Right lobe of liver (tissue), 4 donors: ENCODE results near the gene THOC7.

Experiments used
- CTCF ChIP-seq, 4 donors: fragments of 200-600 bp in 3 of 4; fragments of 450-650 bp in 1 of 4; IDR thresholded peaks; one replicate each; pipeline versions ENCODE4 v1.5.1 to v1.8.0; 2016 to 2022; ENCODE audit warnings: antibody characterized with exemption in 4 of 4, mild to moderate bottlenecking in 2 of 4
- POLR2A ChIP-seq: fragments of 450-650 bp; IDR thresholded peaks from one replicate; pipeline ENCODE4 v1.6.1; 2017; ENCODE audit warnings: antibody characterized with exemption, mild to moderate bottlenecking
- donor health status: DM: no; HTN: no; CAD: no.
- donor health status: DM: no; HTN: no; CAD: no.
- donor health status: DM: no; HTN: yes; CAD: no.

- TF ChIP-seq POLR2A (no peak), CTCF (IDR thresholded peaks at IDR 0.05) (no peak)
These were observed 12.3 kb downstream of the THOC7 start for GRCh38 chr3:63851287-63851686.
